Esophagus squamous epithelium (tissue), 4 donors: ENCODE measurements around the gene RMI2.

Source experiments
- POLR2A ChIP-seq, 4 donors: fragments of 450-650 bp; IDR thresholded peaks; one replicate each; pipeline ENCODE4 v1.6.1; 2017; ENCODE audit warnings: antibody characterized with exemption in 4 of 4, mild to moderate bottlenecking in 4 of 4, moderate library complexity in 3 of 4
- TF ChIP-seq, protein P1 (sequence below), 6 experiments: fragments of 450-650 bp in 4 of 6; fragments of 200-600 bp in 2 of 6; sonication (generic) in 2 of 6; IDR thresholded peaks; one replicate each; pipeline ENCODE4 v1.5.1; 2016 to 2019; ENCODE audit warnings: antibody characterized with exemption in 6 of 6, mild to moderate bottlenecking in 4 of 6, moderate library complexity in 4 of 6

DNA sequence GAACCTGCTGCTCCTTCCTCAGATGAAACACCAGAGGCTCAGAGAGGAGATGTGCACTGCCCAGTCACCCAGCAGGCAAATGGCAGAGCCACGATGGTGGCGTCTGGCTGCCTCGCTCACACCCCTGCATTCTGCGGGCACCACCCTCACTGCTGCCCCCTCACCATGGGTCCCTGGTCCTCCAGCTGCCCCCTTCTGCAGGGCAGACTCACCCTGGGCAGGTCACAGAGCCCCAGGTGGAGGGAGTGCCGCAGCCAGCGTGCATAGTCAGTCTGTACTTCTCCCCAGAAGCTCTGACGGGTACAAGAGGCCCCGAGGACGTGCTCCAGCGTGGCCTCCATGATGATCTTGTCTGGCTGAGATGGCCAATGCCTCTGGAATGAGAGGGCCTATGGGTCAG is 52.9 kb downstream of the RMI2 start:
- TF ChIP-seq, protein P1, sequence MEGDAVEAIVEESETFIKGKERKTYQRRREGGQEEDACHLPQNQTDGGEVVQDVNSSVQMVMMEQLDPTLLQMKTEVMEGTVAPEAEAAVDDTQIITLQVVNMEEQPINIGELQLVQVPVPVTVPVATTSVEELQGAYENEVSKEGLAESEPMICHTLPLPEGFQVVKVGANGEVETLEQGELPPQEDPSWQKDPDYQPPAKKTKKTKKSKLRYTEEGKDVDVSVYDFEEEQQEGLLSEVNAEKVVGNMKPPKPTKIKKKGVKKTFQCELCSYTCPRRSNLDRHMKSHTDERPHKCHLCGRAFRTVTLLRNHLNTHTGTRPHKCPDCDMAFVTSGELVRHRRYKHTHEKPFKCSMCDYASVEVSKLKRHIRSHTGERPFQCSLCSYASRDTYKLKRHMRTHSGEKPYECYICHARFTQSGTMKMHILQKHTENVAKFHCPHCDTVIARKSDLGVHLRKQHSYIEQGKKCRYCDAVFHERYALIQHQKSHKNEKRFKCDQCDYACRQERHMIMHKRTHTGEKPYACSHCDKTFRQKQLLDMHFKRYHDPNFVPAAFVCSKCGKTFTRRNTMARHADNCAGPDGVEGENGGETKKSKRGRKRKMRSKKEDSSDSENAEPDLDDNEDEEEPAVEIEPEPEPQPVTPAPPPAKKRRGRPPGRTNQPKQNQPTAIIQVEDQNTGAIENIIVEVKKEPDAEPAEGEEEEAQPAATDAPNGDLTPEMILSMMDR (IDR thresholded peaks at IDR 0.05) = no peak
- no peak for TF ChIP-seq POLR2A (IDR thresholded peaks at IDR 0.05)
